Measurements from ENCODE around the gene BAZ1A. TPM values are rescaled to one million over a fixed set of nuclear protein-coding genes. Genes with fewer than 3 reads are reported as not detected.
"Not testable (repeated sequence)": the region's sequence is repeated elsewhere in the genome, so short reads cannot be mapped to it uniquely, and the experiment has no call there.

The BAZ1A gene
- total RNA-seq, 2 experiments from 2014 or later, result 48.7 to 57.4 TPM

DNA sequence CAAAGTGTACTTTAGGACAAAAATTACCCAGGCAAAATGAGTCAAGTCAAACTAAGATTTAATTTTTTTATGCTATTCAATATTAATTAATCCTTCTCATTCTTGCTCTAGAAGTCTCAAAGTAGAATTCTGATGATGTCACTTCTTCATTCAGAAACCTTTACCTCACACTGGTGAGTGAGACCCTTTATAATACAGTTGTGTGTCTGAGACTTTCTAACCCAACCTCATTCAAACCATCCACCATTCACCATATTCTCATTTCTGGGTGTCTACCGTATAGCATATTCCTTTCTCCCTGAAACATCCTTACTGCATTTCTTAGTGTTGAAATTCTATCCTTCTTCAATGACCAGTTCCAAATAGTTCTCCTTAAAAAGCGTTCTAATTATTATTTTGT, 119.9 kb downstream of the BAZ1A start:
- H3K36me3 Mint-ChIP-seq, result peaks cover 40% of the 10 kb centered on the region
- CTCF ChIA-PET, result no interaction called here
- H3K27ac Mint-ChIP-seq, result no peak overlapping the region
- DNase-seq, result no peak
- H3K4me1 Mint-ChIP-seq, result no peaks in the 10 kb centered on the region
- no peak overlapping the region for H3K4me3 Mint-ChIP-seq
- no peaks in the 10 kb centered on the region for H3K9me3 Mint-ChIP-seq (ENCODE audit: low read depth)
- no peaks in the 10 kb centered on the region for H3K27me3 Mint-ChIP-seq
- ATAC-seq, result no peak

DNA sequence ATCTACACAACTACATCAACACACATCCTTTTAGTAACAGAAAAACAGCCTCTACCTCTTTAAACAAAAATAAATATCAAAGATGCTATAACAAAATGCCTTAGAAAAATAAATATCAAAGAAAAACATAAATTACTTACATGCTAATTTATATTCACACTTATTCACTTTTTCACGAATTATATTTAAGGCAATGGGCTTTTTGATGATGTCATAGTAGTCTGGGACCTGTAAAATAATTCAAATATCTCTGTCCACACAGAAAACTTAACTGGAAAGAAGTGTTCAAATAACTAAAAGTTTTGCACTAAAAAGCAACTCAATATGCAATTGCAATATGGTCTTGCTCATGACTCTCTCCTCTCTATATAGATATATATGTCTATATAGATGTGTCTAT, 120.5 kb downstream of the BAZ1A start:
- DNase-seq (no peak), ATAC-seq (no peak)
- no peak overlapping the region for H3K27ac Mint-ChIP-seq
- CTCF ChIA-PET, result no interaction called here
- H3K36me3 Mint-ChIP-seq, result peaks cover 38% of the 10 kb centered on the region
- no peaks in the 10 kb centered on the region for H3K4me1 Mint-ChIP-seq
- H3K27me3 Mint-ChIP-seq, result no peaks in the 10 kb centered on the region
- H3K9me3 Mint-ChIP-seq (ENCODE audit: low read depth), result no peaks in the 10 kb centered on the region
- no peak overlapping the region for H3K4me3 Mint-ChIP-seq

DNA sequence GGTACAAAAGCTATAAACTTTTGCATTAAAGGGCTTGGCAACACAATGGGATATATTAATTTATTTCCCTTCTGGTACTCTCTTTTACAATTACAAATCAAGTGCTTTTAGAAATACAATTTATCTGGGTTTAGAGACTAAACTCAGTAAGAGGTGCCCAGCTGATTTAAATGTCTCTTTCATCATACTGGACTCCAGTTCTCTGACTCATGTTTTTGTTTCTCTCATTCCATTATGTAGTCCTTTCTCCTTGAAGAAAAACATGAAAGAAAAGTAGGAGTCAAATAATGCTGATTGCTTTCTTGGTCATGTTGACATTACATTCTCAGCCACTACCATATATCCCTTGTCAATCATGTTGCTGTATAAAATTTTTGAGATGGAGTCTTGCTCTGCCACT, 124.5 kb downstream of the BAZ1A start:
- ATAC-seq (no peak), DNase-seq (no peak)
- no peaks in the 10 kb centered on the region for H3K27me3 Mint-ChIP-seq
- no peak overlapping the region for H3K27ac Mint-ChIP-seq
- H3K4me3 Mint-ChIP-seq, result no peak overlapping the region
- CTCF ChIA-PET, result no interaction called here
- no peaks in the 10 kb centered on the region for H3K9me3 Mint-ChIP-seq (ENCODE audit: low read depth)
- H3K36me3 Mint-ChIP-seq, result peaks cover 21% of the 10 kb centered on the region
- no peaks in the 10 kb centered on the region for H3K4me1 Mint-ChIP-seq

DNA sequence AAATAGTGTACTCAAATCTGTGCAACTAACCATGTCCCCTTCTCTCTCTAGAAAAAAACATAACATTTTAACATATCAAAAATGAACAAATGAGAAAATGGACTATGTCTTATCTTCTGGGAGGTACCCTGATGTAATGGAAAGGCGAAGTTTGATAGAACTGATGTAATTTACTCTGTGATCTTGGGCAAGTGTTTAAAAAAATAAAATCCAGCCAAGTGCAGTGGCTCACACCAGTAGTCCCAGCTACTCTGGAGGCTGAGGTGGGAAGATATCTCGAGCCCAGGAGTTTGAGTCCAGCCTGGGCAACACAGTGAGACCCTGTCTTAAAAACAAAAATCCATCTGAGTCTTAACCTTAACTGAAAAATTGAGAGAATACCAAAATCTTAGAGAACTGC, 124.9 kb downstream of the BAZ1A start:
- ATAC-seq, result no peak
- no peaks in the 10 kb centered on the region for H3K4me1 Mint-ChIP-seq

DNA sequence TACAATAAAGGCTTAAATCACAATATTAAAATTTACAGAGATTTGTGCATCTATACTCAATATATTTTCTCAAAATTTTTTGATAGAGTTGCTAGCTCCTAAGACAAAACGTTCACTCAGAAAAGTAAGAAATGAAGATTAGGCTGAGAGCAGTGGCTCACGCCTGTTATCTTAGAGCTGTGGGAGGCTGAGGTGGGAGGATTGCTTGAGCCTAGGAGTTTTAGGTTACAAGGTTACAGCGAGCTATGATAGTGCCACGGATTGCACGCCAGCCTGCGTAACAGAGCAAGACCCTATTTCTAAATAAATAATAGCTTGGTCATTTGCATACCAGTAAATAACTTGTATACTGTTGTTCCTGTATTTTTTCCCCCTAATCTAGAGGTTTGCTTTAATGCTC, 125.8 kb downstream of the BAZ1A start:
- H3K27ac Mint-ChIP-seq, result no peak overlapping the region
- CTCF ChIA-PET, result interaction anchor here (1.3 kb wide), 1 partner anchor 27 kb away, joined by 7 read pairs; no protein-coding TSS in a partner anchor

More for the DNA sequence above, 124.9 kb downstream of the BAZ1A start:
- Mint-ChIP-seq H3K4me3 (no peak overlapping the region), H3K27ac (no peak overlapping the region), H3K27me3 (no peaks in the 10 kb centered on the region), H3K36me3 (peaks cover 18% of the 10 kb centered on the region), H3K9me3 (ENCODE audit: low read depth) (no peaks in the 10 kb centered on the region)
- CTCF ChIA-PET, result no interaction called here
- DNase-seq, result no peak

DNA sequence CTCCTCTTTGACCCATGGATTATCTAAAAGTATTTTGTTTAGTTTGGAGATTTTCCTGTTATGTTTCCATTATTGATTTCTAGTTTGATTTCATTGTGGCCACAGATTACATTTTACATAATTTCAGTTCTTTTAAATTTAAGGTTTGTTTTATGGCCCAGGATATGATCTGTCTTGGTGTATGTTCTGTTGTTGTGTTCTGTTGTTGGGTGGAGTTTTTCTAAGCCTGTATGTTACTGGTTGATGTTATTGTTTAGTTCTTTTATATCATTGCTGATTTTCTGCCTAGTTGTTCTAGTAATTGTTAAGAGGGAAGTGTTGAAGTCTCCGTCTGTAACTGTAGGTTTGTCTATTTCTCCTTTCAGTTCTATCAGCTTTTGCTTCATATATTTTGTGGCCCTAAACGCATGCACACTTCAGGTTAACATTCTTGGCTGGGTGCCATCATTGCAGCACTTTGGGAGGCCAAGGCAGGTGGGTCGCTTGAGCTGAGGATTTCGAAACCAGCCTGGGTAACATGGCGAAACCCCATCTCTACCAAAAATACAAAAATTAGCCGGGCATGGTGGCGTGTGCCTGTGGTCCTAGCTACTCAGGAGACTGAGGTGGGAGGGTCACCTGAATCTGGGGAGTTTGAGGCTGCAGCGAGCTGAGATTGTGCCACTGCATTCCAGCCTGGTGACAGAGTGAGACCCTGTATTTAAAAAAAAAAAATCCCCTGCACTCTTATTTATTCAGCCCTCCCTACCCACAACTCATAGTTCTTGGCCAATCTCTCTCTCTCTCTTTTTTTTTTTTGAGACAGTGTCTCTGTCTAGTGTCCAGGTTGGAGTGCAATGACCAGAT, 132.7 kb downstream of the BAZ1A start:
- Mint-ChIP-seq H3K9me3 (ENCODE audit: low read depth) (peaks cover 4% of the 10 kb centered on the region), H3K4me1 (peaks cover 10% of the 10 kb centered on the region), H3K27ac (no peak overlapping the region), H3K36me3 (no peaks in the 10 kb centered on the region), H3K4me3 (no peak overlapping the region), H3K27me3 (peaks cover 14% of the 10 kb centered on the region)
- CTCF ChIA-PET, result interaction anchor here (2.7 kb wide), 1 partner anchor 20 kb away, joined by 11 read pairs; no protein-coding TSS in a partner anchor
- DNase-seq (no peak), ATAC-seq (no peak)

More for the DNA sequence above, 125.8 kb downstream of the BAZ1A start:
- no peak for ATAC-seq
- no peaks in the 10 kb centered on the region for H3K9me3 Mint-ChIP-seq (ENCODE audit: low read depth)
- no peaks in the 10 kb centered on the region for H3K27me3 Mint-ChIP-seq
- no peaks in the 10 kb centered on the region for H3K4me1 Mint-ChIP-seq
- no peak overlapping the region for H3K4me3 Mint-ChIP-seq
- peaks cover 14% of the 10 kb centered on the region for H3K36me3 Mint-ChIP-seq
- DNase-seq, result no peak

DNA sequence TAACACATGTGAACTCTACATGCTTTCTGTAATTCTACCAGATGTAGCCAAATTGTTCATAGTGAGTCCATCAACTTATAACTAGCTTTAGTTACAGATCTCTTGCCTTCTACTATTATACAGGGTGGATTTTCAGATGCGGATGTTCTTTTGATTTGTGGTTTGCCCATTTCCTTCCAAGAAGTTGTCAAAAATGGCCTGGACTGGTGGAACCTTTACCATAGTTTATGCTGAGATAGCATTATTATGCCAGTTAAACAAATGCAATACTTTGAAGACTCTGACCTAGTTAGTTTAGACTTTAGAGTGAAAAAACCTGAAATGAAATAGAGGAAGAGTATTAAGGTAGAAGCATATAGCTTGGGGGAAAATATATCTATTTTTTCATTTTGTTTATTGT, 133.3 kb downstream of the BAZ1A start:
- DNase-seq (no peak), ATAC-seq (no peak)
- Mint-ChIP-seq H3K36me3 (no peaks in the 10 kb centered on the region), H3K27ac (no peak overlapping the region), H3K27me3 (peaks cover 14% of the 10 kb centered on the region), H3K4me3 (no peak overlapping the region), H3K4me1 (peaks cover 10% of the 10 kb centered on the region), H3K9me3 (ENCODE audit: low read depth) (peaks cover 4% of the 10 kb centered on the region)
- CTCF ChIA-PET, result interaction anchor here (2.7 kb wide), 1 partner anchor 19 kb away, joined by 11 read pairs; no protein-coding TSS in a partner anchor

DNA sequence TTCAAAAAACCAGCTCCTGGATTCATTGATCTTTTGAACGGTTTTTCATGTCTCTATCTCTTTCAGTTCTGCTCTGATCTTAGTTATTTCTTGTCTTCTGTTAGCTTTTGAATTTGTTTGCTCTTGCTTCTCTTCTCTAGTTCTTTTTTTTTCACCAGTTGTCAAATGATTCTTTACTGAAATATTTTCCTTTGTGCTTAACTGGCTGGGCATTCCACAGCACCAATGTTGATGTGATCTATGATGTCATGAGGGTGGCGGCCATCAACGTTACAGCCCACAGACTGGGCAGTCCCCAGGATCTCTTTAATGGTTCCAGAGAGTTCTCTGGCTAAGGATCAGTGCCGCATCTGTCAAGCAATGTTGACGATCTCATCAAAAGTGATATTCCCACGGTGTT, 135.0 kb downstream of the BAZ1A start:
- H3K4me1 Mint-ChIP-seq, result peaks cover 10% of the 10 kb centered on the region
- H3K4me3 Mint-ChIP-seq; ATAC-seq; H3K9me3 Mint-ChIP-seq (ENCODE audit: low read depth); H3K36me3 Mint-ChIP-seq; DNase-seq; H3K27ac Mint-ChIP-seq; CTCF ChIA-PET: not testable (repeated sequence)
- H3K27me3 Mint-ChIP-seq, result peaks cover 14% of the 10 kb centered on the region

DNA sequence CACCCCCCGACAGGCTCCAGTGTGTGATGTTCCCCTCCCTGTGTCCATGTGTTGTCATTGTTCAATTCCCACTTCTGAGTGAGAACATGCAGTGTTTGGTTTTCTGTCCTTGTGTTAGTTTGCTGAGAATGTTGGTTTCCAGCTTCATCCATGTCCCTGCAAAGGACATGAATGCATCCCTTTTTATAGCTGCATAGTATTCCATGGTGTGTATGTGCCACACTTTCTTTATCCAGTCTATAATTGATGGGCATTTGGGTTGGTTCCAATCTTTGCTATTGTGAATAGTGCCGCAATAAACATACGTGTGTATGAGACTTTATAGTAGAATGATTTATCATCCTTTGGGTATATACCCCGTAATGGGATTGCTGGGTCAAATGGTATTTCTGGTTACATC, 138.1 kb downstream of the BAZ1A start:
- H3K27ac Mint-ChIP-seq; ATAC-seq; H3K36me3 Mint-ChIP-seq; H3K9me3 Mint-ChIP-seq (ENCODE audit: low read depth); H3K4me3 Mint-ChIP-seq; H3K4me1 Mint-ChIP-seq; DNase-seq; CTCF ChIA-PET: not testable (repeated sequence)
- H3K27me3 Mint-ChIP-seq, result peaks cover 11% of the 10 kb centered on the region

DNA sequence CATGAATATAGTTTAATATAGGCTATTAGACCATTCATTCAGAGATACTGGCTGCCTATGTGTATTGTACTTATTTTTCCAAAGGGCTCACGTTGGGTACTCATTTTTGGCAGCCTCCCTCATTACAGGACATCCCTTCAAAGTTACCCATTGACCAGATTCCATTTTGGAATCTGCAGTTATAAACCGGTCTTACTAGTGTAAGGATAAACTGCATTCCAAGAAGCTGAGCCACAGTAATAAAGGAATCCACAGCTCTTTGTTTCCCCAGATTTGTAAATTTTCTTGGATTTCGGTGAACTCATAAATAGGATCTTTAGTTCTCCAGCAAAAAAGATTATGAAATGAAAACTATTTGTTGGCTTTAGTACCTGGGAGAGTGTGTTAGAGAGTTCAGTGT, 141.9 kb downstream of the BAZ1A start:
- CTCF ChIA-PET, result interaction anchor here (0.6 to 2.2 kb wide), 3 partner anchors 11 to 75 kb away, joined by 3 to 20 read pairs (median 3); no protein-coding TSS in a partner anchor
- Mint-ChIP-seq H3K4me3 (no peak overlapping the region), H3K4me1 (no peaks in the 10 kb centered on the region), H3K36me3 (no peaks in the 10 kb centered on the region), H3K9me3 (ENCODE audit: low read depth) (peaks cover 4% of the 10 kb centered on the region), H3K27me3 (peaks cover 5% of the 10 kb centered on the region), H3K27ac (no peak overlapping the region)
- ATAC-seq, result no peak
- no peak for DNase-seq

DNA sequence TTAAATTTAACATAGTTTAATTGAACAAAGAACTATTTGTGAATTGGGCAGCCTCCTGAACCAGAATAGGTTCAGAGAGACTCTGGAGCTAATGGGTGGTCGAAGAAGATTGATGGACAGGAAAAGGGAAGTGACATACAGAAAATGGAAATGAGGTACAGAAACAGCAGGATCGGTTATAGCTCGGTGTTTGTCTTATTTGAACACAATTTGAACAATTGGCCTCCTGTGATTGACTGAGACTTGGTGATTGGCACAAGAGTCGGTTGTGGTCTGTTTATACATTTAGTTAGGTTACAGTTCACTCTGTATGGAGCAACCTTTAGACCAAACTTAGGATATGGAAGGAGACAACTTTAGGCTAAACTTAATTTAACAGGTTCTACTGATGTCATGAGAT, 142.4 kb downstream of the BAZ1A start:
- no peak overlapping the region for H3K4me3 Mint-ChIP-seq

DNA sequence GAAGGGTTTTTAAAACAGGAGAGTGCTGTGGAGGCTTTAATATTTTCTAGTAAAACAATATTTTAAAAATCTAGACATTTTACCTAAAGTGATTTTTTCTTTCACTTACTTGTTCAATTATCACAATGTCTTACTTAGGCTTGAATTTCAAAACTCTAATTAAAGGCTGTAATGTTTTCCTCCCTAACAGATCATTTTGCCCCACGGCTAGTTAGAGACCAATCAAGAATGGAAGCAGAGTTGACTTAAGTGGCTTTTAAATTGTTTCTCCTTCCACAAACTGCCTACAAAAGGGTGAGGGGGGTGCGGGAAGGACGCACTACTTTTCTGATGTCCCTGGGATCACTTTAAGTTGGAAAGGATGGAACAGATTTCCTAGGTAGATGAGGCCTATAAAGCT, 151.3 kb downstream of the BAZ1A start:
- ATAC-seq (no peak), DNase-seq (no peak)
- Mint-ChIP-seq H3K27ac (no peak overlapping the region), H3K4me1 (peaks cover 3% of the 10 kb centered on the region), H3K9me3 (ENCODE audit: low read depth) (no peaks in the 10 kb centered on the region), H3K4me3 (no peak overlapping the region), H3K36me3 (no peaks in the 10 kb centered on the region), H3K27me3 (peaks cover 12% of the 10 kb centered on the region)
- CTCF ChIA-PET, result interaction anchor here (0.8 to 3.5 kb wide), 4 partner anchors 16 to 51 kb away, joined by 3 to 30 read pairs (median 14); no protein-coding TSS in a partner anchor

More for the DNA sequence above, 142.4 kb downstream of the BAZ1A start:
- H3K4me1 Mint-ChIP-seq, result no peaks in the 10 kb centered on the region
- CTCF ChIA-PET, result interaction anchor here (0.6 to 2.2 kb wide), 3 partner anchors 10 to 76 kb away, joined by 3 to 20 read pairs (median 3); no protein-coding TSS in a partner anchor
- DNase-seq (no peak), ATAC-seq (no peak)
- peaks cover 4% of the 10 kb centered on the region for H3K9me3 Mint-ChIP-seq (ENCODE audit: low read depth)
- no peaks in the 10 kb centered on the region for H3K36me3 Mint-ChIP-seq
- no peak overlapping the region for H3K27ac Mint-ChIP-seq
- H3K27me3 Mint-ChIP-seq, result peaks cover 3% of the 10 kb centered on the region

DNA sequence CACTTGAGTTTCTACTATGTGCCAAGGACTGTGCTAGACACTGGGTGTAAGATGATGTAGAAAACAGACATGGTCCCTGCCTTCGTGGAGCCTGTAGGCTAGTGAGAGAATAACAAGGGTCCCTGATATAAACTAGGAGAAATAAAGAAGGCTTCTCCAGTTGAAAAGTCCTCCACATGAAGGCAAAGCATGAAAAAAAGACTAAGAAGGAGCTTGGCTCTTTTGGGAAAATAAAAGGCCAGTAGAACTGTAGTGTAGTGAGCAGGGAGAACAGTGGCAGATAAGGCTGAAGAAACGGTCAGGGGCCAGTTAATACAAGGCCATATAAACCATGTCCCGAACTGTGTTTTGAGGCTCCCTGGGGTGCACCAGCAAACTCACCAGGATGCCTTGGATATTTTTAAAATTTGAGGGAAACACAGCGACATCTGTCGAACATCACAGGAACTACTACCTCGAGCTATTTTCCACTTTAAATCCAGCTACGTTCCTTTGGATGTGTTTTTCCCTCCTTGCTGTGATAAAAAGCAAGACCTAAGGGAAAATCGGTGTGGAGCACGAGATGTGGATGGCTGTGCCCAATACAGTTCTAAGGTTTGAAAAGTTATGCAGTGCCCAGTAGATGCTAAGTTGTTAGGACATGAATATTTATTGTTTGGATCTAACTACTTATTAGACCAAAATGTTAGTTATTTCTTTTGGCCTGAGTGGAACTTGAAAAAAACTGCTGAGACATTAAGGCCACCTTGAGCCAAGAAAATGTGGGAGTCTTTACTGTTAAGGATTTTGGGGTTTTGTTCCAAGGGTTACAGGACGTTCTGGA, 152.2 kb downstream of the BAZ1A start:
- CTCF ChIA-PET, result interaction anchor here (0.6 to 3.5 kb wide), 35 partner anchors 9 to 598 kb away, joined by 3 to 30 read pairs (median 4); partner anchors contain the start of genes CFL2 and SNX6
- no peaks in the 10 kb centered on the region for H3K36me3 Mint-ChIP-seq
- peaks cover 5% of the 10 kb centered on the region for H3K4me1 Mint-ChIP-seq
- no peaks in the 10 kb centered on the region for H3K9me3 Mint-ChIP-seq (ENCODE audit: low read depth)
- ATAC-seq (no peak), DNase-seq (peak; percentile 48)
- no peak overlapping the region for H3K27ac Mint-ChIP-seq
- H3K4me3 Mint-ChIP-seq, result no peak overlapping the region
- H3K27me3 Mint-ChIP-seq, result peaks cover 16% of the 10 kb centered on the region

Data from activated CD8-positive, alpha-beta memory T cell treated with anti-CD3 and anti-CD28 coated beads, Interleukin-2, amount 10 ng/mL, durations not matched to agents 7 days and 5 days (primary cell).